ENCODE measurements around the gene PCDHGA1. TPM values are rescaled to one million over a fixed set of nuclear protein-coding genes. Genes with fewer than 3 reads are reported as not detected.
A peak's percentile ranks its signal among the peaks of the same experiment; 100 is the strongest.

PCDHGA1 gene
- total and polyA plus RNA-seq, 4 donors: 0.05 to 0.08 (median 0.05) TPM; not detected in 1

DNA sequence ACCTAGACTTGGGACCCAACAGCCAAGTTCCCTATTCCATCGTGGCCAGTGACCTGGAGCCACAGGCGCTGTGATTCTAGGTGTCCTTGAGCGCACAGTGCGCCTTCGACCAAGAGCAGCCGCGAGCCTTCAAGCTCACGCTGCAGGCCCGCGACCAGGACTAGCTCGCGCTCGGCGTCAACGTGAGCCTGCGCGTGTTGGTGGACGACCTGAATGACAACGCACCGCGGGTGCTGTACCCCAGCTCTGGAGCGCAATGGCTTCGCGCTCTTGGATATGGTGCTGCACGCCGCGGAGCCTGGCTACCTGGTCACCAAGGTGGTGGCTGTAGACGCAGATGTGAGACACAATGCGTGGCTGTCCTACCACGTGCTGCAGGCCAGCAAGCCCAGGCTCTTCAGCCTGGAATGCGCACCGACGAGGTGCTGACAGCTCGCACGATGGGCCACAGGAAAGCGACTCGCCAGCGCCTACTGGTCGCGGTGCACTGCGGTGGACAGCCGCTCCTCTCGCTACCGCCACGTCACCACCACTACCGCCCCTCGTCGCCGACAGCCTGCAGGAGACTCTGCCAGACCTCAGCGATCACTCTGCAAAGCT lies 111.4 kb downstream of the PCDHGA1 start:
- H3K4me1 ChIP-seq (ENCODE audit: control insufficient read depth in 4 of 4, insufficient read depth in 4 of 4, low read length in 3 of 4): no peaks in the 10 kb centered on the region
- H3K4me3 ChIP-seq (ENCODE audit: low read depth in 1 of 3, low read length in 3 of 3): peak overlapping the region in 2 of 3 donors; percentile 10 to 38
- no peak for DNase-seq (ENCODE audit: low spot score)
- no peaks in the 10 kb centered on the region for H3K27me3 ChIP-seq (ENCODE audit: control insufficient read depth in 4 of 4, insufficient read depth in 4 of 4, low read length in 3 of 4)
- H3K9ac ChIP-seq (ENCODE audit: low read depth in 1 of 2, low read length in 2 of 2): no peak overlapping the region
- TF ChIP-seq JUND (IDR thresholded peaks at IDR 0.05) (no peak), YY1 (IDR thresholded peaks at IDR 0.05) (no peak), NR2F2 (IDR thresholded peaks at IDR 0.05) (no peak), TAF1 (conservative IDR thresholded peaks at IDR 0.05) (no peak), RXRA (IDR thresholded peaks at IDR 0.05) (no peak), GABPA (IDR thresholded peaks at IDR 0.05 in 1 of 2, conservative IDR thresholded peaks at IDR 0.05 in 1 of 2) (no peak), HNF4A (conservative IDR thresholded peaks at IDR 0.05) (no peak), SP1 (IDR thresholded peaks at IDR 0.05) (no peak), RAD21 (IDR thresholded peaks at IDR 0.05) (no peak), ATF3 (IDR thresholded peaks at IDR 0.05) (no peak)
- no peak overlapping the region for H3K27ac ChIP-seq (ENCODE audit: low read depth in 1 of 2, low read length in 2 of 2)
- peaks cover 0 to 2% (median 0%) of the 10 kb centered on the region in 4 donors for H3K36me3 ChIP-seq (ENCODE audit: control insufficient read depth in 4 of 4, insufficient read depth in 3 of 4, low read depth in 1 of 4, low read length in 3 of 4)
- peaks cover 8 to 24% (median 11%) of the 10 kb centered on the region in 4 donors for H3K9me3 ChIP-seq (ENCODE audit: control insufficient read depth in 4 of 4, low read length in 3 of 4)
- WGBS: 47% methylated on average over 50 of the region's 50 CpGs

DNA sequence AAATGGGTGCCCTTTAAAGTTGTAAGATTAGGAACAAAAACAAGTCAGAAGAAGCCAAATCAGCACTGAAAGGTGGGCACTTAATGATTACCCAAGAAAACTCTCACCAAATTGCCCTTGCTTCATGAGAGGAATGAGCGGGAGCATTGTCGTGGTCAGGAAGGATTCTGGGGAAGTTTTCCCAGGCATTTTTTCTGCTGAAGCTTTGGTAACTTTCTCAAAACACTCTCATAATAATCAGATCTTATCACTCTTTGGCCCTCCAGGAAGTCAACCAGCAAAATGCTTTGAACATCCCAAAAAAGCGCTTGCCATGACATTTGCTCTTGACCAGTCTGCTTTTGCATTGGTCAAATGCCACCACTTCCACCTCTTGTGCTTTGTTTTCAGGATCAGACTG lies 135.0 kb downstream of the PCDHGA1 start:
- 96% methylated on average over 3 of the region's 3 CpGs for WGBS
- no peaks in the 10 kb centered on the region for H3K27me3 ChIP-seq (ENCODE audit: control insufficient read depth in 4 of 4, insufficient read depth in 4 of 4, low read length in 3 of 4)
- no peak overlapping the region for H3K4me3 ChIP-seq (ENCODE audit: low read depth in 1 of 3, low read length in 3 of 3)
- DNase-seq (ENCODE audit: low spot score): no peak
- H3K4me1 ChIP-seq (ENCODE audit: control insufficient read depth in 4 of 4, insufficient read depth in 4 of 4, low read length in 3 of 4): no peaks in the 10 kb centered on the region
- no peak overlapping the region for H3K9ac ChIP-seq (ENCODE audit: low read depth in 1 of 2, low read length in 2 of 2)
- no peaks in the 10 kb centered on the region for H3K36me3 ChIP-seq (ENCODE audit: control insufficient read depth in 4 of 4, insufficient read depth in 3 of 4, low read depth in 1 of 4, low read length in 3 of 4)
- H3K9me3 ChIP-seq (ENCODE audit: control insufficient read depth in 4 of 4, low read length in 3 of 4): no peaks in the 10 kb centered on the region
- TF ChIP-seq MAX (IDR thresholded peaks at IDR 0.05): no peak
- no peak for TF ChIP-seq TAF1 (conservative IDR thresholded peaks at IDR 0.05)
- TF ChIP-seq SP1 (IDR thresholded peaks at IDR 0.05): no peak
- no peak for TF ChIP-seq REST (IDR thresholded peaks at IDR 0.05)
- TF ChIP-seq JUND (IDR thresholded peaks at IDR 0.05): no peak
- no peak for TF ChIP-seq NR2F2 (IDR thresholded peaks at IDR 0.05)
- TF ChIP-seq YY1 (IDR thresholded peaks at IDR 0.05): no peak
- no peak for TF ChIP-seq HNF4G (IDR thresholded peaks at IDR 0.05)
- TF ChIP-seq ATF3 (IDR thresholded peaks at IDR 0.05): no peak
- no peak for TF ChIP-seq RXRA (IDR thresholded peaks at IDR 0.05)
- no peak for TF ChIP-seq ZBTB33 (IDR thresholded peaks at IDR 0.05)
- TF ChIP-seq FOXA2 (IDR thresholded peaks at IDR 0.05): no peak
- TF ChIP-seq EGR1 (IDR thresholded peaks at IDR 0.05; ENCODE audit: low read depth in 2 of 2): no peak
- no peak for TF ChIP-seq CTCF (IDR thresholded peaks at IDR 0.05; ENCODE audit: low read depth, low read length, missing input control)
- TF ChIP-seq FOXA1 (IDR thresholded peaks at IDR 0.05): no peak
- TF ChIP-seq HNF4A (conservative IDR thresholded peaks at IDR 0.05): no peak
- H3K27ac ChIP-seq (ENCODE audit: low read depth in 1 of 2, low read length in 2 of 2): no peak overlapping the region

Measured in liver (tissue), 9 donors.